ENCODE results near the gene LOXHD1. TPM values are rescaled to one million over a fixed set of nuclear protein-coding genes. Genes with fewer than 3 reads are reported as not detected.
A peak's percentile ranks its signal among the peaks of the same experiment; 100 is the strongest.

The LOXHD1 gene
- total RNA-seq, 1 donor from 2014 or later, result 0.23 TPM

GRCh38 chr18:46469186-46469915 lies 187.7 kb downstream of the LOXHD1 start:
- Mint-ChIP-seq H3K27ac (ENCODE audit: unreplicated experiment) (no peak overlapping the region), H3K9me3 (ENCODE audit: unreplicated experiment) (no peaks in the 10 kb centered on the region), H3K36me3 (ENCODE audit: low read depth, unreplicated experiment) (no peaks in the 10 kb centered on the region), H3K4me3 (ENCODE audit: unreplicated experiment) (no peak overlapping the region), H3K27me3 (ENCODE audit: unreplicated experiment) (peaks cover 7% of the 10 kb centered on the region), H3K4me1 (ENCODE audit: unreplicated experiment) (peaks cover 12% of the 10 kb centered on the region)
- no peak for DNase-seq (ENCODE audit: low spot score)
- TF ChIP-seq CTCF (IDR thresholded peaks at IDR 0.05; ENCODE audit: unreplicated experiment), result no peak

GRCh38 chr18:46468426-46469180 lies 188.4 kb downstream of the LOXHD1 start:
- no peak for TF ChIP-seq CTCF (IDR thresholded peaks at IDR 0.05; ENCODE audit: unreplicated experiment)
- no peak overlapping the region for H3K4me3 Mint-ChIP-seq (ENCODE audit: unreplicated experiment)
- no peak for DNase-seq (ENCODE audit: low spot score)
- no peaks in the 10 kb centered on the region for H3K36me3 Mint-ChIP-seq (ENCODE audit: low read depth, unreplicated experiment)
- H3K9me3 Mint-ChIP-seq (ENCODE audit: unreplicated experiment), result no peaks in the 10 kb centered on the region
- H3K27me3 Mint-ChIP-seq (ENCODE audit: unreplicated experiment), result peaks cover 2% of the 10 kb centered on the region
- H3K27ac Mint-ChIP-seq (ENCODE audit: unreplicated experiment), result no peak overlapping the region
- H3K4me1 Mint-ChIP-seq (ENCODE audit: unreplicated experiment), result peaks cover 14% of the 10 kb centered on the region

GRCh38 chr18:46466234-46467160 lies 190.5 kb downstream of the LOXHD1 start:
- H3K4me1 Mint-ChIP-seq (ENCODE audit: unreplicated experiment), result peaks cover 14% of the 10 kb centered on the region
- no peak for TF ChIP-seq CTCF (IDR thresholded peaks at IDR 0.05; ENCODE audit: unreplicated experiment)
- DNase-seq (ENCODE audit: low spot score), result no peak
- no peak overlapping the region for H3K4me3 Mint-ChIP-seq (ENCODE audit: unreplicated experiment)
- H3K27ac Mint-ChIP-seq (ENCODE audit: unreplicated experiment), result no peak overlapping the region
- H3K36me3 Mint-ChIP-seq (ENCODE audit: low read depth, unreplicated experiment), result no peaks in the 10 kb centered on the region
- H3K9me3 Mint-ChIP-seq (ENCODE audit: unreplicated experiment), result no peaks in the 10 kb centered on the region
- peaks cover 2% of the 10 kb centered on the region for H3K27me3 Mint-ChIP-seq (ENCODE audit: unreplicated experiment)

- no peak overlapping the region for H3K27ac Mint-ChIP-seq (ENCODE audit: unreplicated experiment)
- no peaks in the 10 kb centered on the region for H3K9me3 Mint-ChIP-seq (ENCODE audit: unreplicated experiment)
- no peaks in the 10 kb centered on the region for H3K36me3 Mint-ChIP-seq (ENCODE audit: low read depth, unreplicated experiment)
- TF ChIP-seq CTCF (IDR thresholded peaks at IDR 0.05; ENCODE audit: unreplicated experiment), result peak; percentile 48
- H3K4me3 Mint-ChIP-seq (ENCODE audit: unreplicated experiment), result no peak overlapping the region
- peaks cover 14% of the 10 kb centered on the region for H3K4me1 Mint-ChIP-seq (ENCODE audit: unreplicated experiment)
- peaks cover 7% of the 10 kb centered on the region for H3K27me3 Mint-ChIP-seq (ENCODE audit: unreplicated experiment)
- no peak for DNase-seq (ENCODE audit: low spot score)
Measured at GRCh38 chr18:46464926-46465655, 191.9 kb downstream of the LOXHD1 start.
